ENCODE measurements around the gene PHLPP1.

Gene PHLPP1

GRCh38 chr18:62942578-62942977 is 227.2 kb downstream of the PHLPP1 start:
- DNase-seq (ENCODE audit: low spot score): peak; percentile 56

- DNase-seq (ENCODE audit: low spot score): no peak
Measured at GRCh38 chr18:62944454-62944853, 229.1 kb downstream of the PHLPP1 start.

GRCh38 chr18:62948788-62949187 is 233.4 kb downstream of the PHLPP1 start:
- no peak for DNase-seq (ENCODE audit: low spot score)

GRCh38 chr18:62950246-62950645 is 234.9 kb downstream of the PHLPP1 start:
- DNase-seq (ENCODE audit: low spot score): no peak

GRCh38 chr18:62952807-62953206 is 237.5 kb downstream of the PHLPP1 start:
- DNase-seq (ENCODE audit: low spot score): no peak

GRCh38 chr18:62953663-62954062 is 238.3 kb downstream of the PHLPP1 start:
- no peak for DNase-seq (ENCODE audit: low spot score)

GRCh38 chr18:62954366-62954765 is 239.0 kb downstream of the PHLPP1 start:
- DNase-seq (ENCODE audit: low spot score): no peak

- DNase-seq (ENCODE audit: low spot score): no peak
Measured at GRCh38 chr18:62957885-62958472, 242.6 kb downstream of the PHLPP1 start.

- no peak for DNase-seq (ENCODE audit: low spot score)
Measured at GRCh38 chr18:62959481-62959880, 244.1 kb downstream of the PHLPP1 start.

GRCh38 chr18:62963507-62963906 is 248.2 kb downstream of the PHLPP1 start:
- DNase-seq (ENCODE audit: low spot score): peak; percentile 88

GRCh38 chr18:62964432-62964831 is 249.1 kb downstream of the PHLPP1 start:
- peak; percentile 80 for DNase-seq (ENCODE audit: low spot score)

GRCh38 chr18:62967089-62967488 is 251.7 kb downstream of the PHLPP1 start:
- DNase-seq (ENCODE audit: low spot score): no peak

GRCh38 chr18:62973689-62974088 is 258.3 kb downstream of the PHLPP1 start:
- DNase-seq (ENCODE audit: low spot score): no peak

- DNase-seq (ENCODE audit: low spot score): no peak
Measured at GRCh38 chr18:62974388-62974787, 259.0 kb downstream of the PHLPP1 start.

- DNase-seq (ENCODE audit: low spot score): no peak
Measured at GRCh38 chr18:62974928-62975675, 259.8 kb downstream of the PHLPP1 start.

- DNase-seq (ENCODE audit: low spot score): no peak
Measured at GRCh38 chr18:62975785-62976184, 260.4 kb downstream of the PHLPP1 start.

GRCh38 chr18:62976227-62976626 is 260.9 kb downstream of the PHLPP1 start:
- no peak for DNase-seq (ENCODE audit: low spot score)

- DNase-seq (ENCODE audit: low spot score): no peak
Measured at GRCh38 chr18:62977512-62977911, 262.2 kb downstream of the PHLPP1 start.

- no peak for DNase-seq (ENCODE audit: low spot score)
Measured at GRCh38 chr18:62978251-62979049, 263.1 kb downstream of the PHLPP1 start.

- no peak for DNase-seq (ENCODE audit: low spot score)
Measured at GRCh38 chr18:62979176-62979575, 263.8 kb downstream of the PHLPP1 start.

- DNase-seq (ENCODE audit: low spot score): no peak
Measured at GRCh38 chr18:62979900-62980299, 264.6 kb downstream of the PHLPP1 start.

- DNase-seq (ENCODE audit: low spot score): no peak
Measured at GRCh38 chr18:62981566-62981965, 266.2 kb downstream of the PHLPP1 start.
